Pancreas (tissue), 10 donors: Measurements from ENCODE around the gene PDE7B. TPM values are rescaled to one million over a fixed set of nuclear protein-coding genes. Genes with fewer than 3 reads are reported as not detected.
A peak's percentile ranks its signal among the peaks of the same experiment; 100 is the strongest.

Source experiments
- ATAC-seq, 4 donors: fragments of 200-7000 bp; cut with Tn5 transposase; one replicate each; pipeline versions ENCODE4 v1.8.0 to v1.9.1; 2020; ENCODE audit warnings: mild to moderate bottlenecking in 4 of 4, moderate library complexity in 4 of 4
- DNase-seq, 6 donors: peaks; one replicate each; pipeline ENCODE4 v3.0.0-alpha.2; 2020
- FAIRE-seq: peaks from 2 replicates; lab custom pipeline; 2012; peaks lifted over from hg19 to GRCh38; lab: Jason Lieb, UNC
- H3K27ac ChIP-seq, 4 donors: fragments of 200-600 bp; sonication (generic); 1 replicate in 3 of 4; 2 replicates in 1 of 4; pipeline versions ENCODE4 v1.5.0 to v1.8.0; 2020
- H3K27me3 ChIP-seq, 4 donors: fragments of 200-600 bp; one replicate each; pipeline ENCODE4 v1.8.0; 2021
- H3K36me3 ChIP-seq, 3 donors: fragments of 200-600 bp; sonication (generic) in 1 of 3; one replicate each; pipeline versions ENCODE4 v1.5.0 to v1.8.0; 2020 to 2021
- H3K4me1 ChIP-seq, 3 donors: fragments of 200-600 bp; one replicate each; pipeline ENCODE4 v1.8.0; 2021
- H3K4me3 ChIP-seq, 4 donors: fragments of 200-600 bp; sonication (generic) in 2 of 4; one replicate each; pipeline versions ENCODE4 v1.5.0 to v1.8.0; 2020 to 2021
- H3K9me3 ChIP-seq, 4 donors: fragments of 200-600 bp; one replicate each; pipeline ENCODE4 v1.8.0; 2021
- CTCF ChIP-seq, 4 donors: fragments of 200-600 bp; sonication (generic) in 3 of 4; IDR thresholded peaks; one replicate each; pipeline versions ENCODE4 v1.5.0 to v1.8.0; 2021; ENCODE audit warnings: antibody characterized with exemption in 4 of 4
- WGBS, 2 donors: extraction: QIAGEN DNeasy Blood & Tissue Kit; methylation state at CpG; one replicate each; pipeline ENCODE4 v1.1.7; 2013; 5-methylcytosine and 5-hydroxymethylcytosine counted together
- intact Hi-C, 3 donors: fragments of 100-400 bp; cut with DNase I; formaldehyde crosslinking; loops; one replicate each; pipeline versions ENCODE4 v1.11.1 to v1.14.2; 2022
- polyA plus RNA-seq, 2 donors: library from polyadenylated mRNA; stranded (reverse); fragments of 200-250 nt; gene quantifications; one replicate each; pipeline ENCODE4 v1.2.3, GENCODE V29; 2013
- total RNA-seq, 6 donors: library from RNA; stranded (reverse); fragmentation: NEBNext Ultra II Directional in 4 of 6; extraction: Animal tissue kit (Norgen Biotek cat#: 25700) in 4 of 6; gene quantifications; one replicate each; pipeline versions ENCODE4 v1.2.1 to v1.2.4, GENCODE V29; 2021 to 2023
- donor health status: healthy with polysubstance abuse.
- donor health status: DM: no; HTN: no; CAD: no; lungs with moderate emphysema.
- donor health status: DM: no; HTN: no; CAD: no.
- donor health status: control.
- donor health status: control.
- donor health status: Bipolar disorder and iron deficiency.
- donor health status: DM: yes; HTN: yes; CAD: no.
- donor health status: DM: no; HTN: no; CAD: no.
- donor health status: DM: no; HTN: no; CAD: no.
- donor health status: DM: yes; HTN: yes; CAD: no.

PDE7B gene
- total and polyA plus RNA-seq, 8 donors: 0.38 to 1.7 (median 0.76) TPM

DNA sequence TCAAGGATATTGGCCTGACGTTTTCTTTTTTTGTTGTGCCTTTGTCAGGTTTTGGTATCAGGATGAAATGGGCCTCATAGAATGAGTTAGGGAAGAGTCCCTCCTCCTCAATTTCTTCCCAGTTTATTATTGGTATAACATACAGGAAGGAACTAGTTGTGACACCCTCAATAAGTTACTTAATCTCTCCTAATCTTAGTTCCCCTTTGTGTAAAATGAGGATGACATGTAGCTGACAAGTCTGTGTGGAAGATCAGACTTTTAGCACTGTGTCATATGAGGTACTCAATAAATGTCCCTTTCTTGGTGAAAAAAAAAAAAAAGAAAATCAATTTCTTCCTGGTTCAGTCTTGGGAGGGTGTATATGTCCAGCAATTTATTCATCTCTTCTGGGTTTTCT is 155.8 kb downstream of the PDE7B start:
- H3K9me3 ChIP-seq: no peaks in the 10 kb centered on the region
- DNase-seq (no peak), ATAC-seq (peak in 1 of 4 donors; percentile 28), FAIRE-seq (no peak)
- H3K27me3 ChIP-seq: no peaks in the 10 kb centered on the region
- no peaks in the 10 kb centered on the region for H3K4me1 ChIP-seq
- TF ChIP-seq CTCF (IDR thresholded peaks at IDR 0.05): no peak
- H3K36me3 ChIP-seq: no peaks in the 10 kb centered on the region
- intact Hi-C loops: no loop called here
- no peak overlapping the region for H3K4me3 ChIP-seq
- 47 to 64% methylated on average over 1 of the region's 1 CpG for WGBS, 2 donors
- H3K27ac ChIP-seq: no peak overlapping the region

DNA sequence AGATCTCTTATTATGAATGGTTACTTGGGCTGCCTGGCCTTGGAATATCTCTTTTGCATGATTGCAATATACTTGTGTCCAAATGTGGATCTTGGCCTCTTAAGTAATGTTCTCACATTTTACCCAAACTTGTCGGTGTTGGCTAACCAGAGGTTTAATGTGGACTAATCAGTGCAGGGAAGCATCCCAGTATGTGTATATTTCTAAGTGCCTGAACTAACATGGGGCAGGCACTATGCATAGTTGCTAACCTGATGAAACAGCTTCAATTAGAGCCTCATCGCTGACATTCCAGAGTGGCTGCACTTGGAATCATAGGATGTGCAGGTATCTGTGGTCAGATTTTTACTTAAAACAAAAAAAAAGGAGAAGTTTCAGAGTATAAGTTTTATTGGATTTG is 160.0 kb downstream of the PDE7B start:
- WGBS, 2 donors: 90 to 94% methylated on average over 2 of the region's 2 CpGs
- Histone ChIP-seq H3K4me1 (no peaks in the 10 kb centered on the region), H3K27me3 (no peaks in the 10 kb centered on the region), H3K36me3 (no peaks in the 10 kb centered on the region), H3K4me3 (no peak overlapping the region), H3K27ac (no peak overlapping the region), H3K9me3 (no peaks in the 10 kb centered on the region)
- intact Hi-C loops: no loop called here
- FAIRE-seq: no peak
- DNase-seq: no peak
- no peak for ATAC-seq
- TF ChIP-seq CTCF (IDR thresholded peaks at IDR 0.05): no peak

- no peaks in the 10 kb centered on the region for H3K36me3 ChIP-seq
- no peak for DNase-seq
- TF ChIP-seq CTCF (IDR thresholded peaks at IDR 0.05): no peak
- no peak overlapping the region for H3K27ac ChIP-seq
- H3K9me3 ChIP-seq: no peaks in the 10 kb centered on the region
- ATAC-seq: peak in 1 of 4 donors; percentile 20
- H3K4me1 ChIP-seq: no peaks in the 10 kb centered on the region
- WGBS, 2 donors: 81 to 90% methylated on average over 1 of the region's 1 CpG
- intact Hi-C loops: no loop called here
- no peak overlapping the region for H3K4me3 ChIP-seq
- no peak for FAIRE-seq
- H3K27me3 ChIP-seq: no peaks in the 10 kb centered on the region
Observed at GRCh38 chr6:136012198-136012887, 160.8 kb downstream of the PDE7B start.

GRCh38 chr6:136012943-136013342 is 161.4 kb downstream of the PDE7B start:
- ATAC-seq: no peak
- intact Hi-C loops: no loop called here
- no peak for TF ChIP-seq CTCF (IDR thresholded peaks at IDR 0.05)
- Histone ChIP-seq H3K27me3 (no peaks in the 10 kb centered on the region), H3K4me1 (no peaks in the 10 kb centered on the region), H3K36me3 (no peaks in the 10 kb centered on the region), H3K4me3 (no peak overlapping the region), H3K9me3 (no peaks in the 10 kb centered on the region), H3K27ac (no peak overlapping the region)
- no peak for DNase-seq
- no peak for FAIRE-seq
- 54 to 63% methylated on average over 1 of the region's 1 CpG for WGBS, 2 donors
